ENCODE measurements around the gene TBC1D22A. TPM values are rescaled to one million over a fixed set of nuclear protein-coding genes. Genes with fewer than 3 reads are reported as not detected.

TBC1D22A gene
- total RNA-seq, 1 donor from 2014 or later: 41.0 TPM

DNA sequence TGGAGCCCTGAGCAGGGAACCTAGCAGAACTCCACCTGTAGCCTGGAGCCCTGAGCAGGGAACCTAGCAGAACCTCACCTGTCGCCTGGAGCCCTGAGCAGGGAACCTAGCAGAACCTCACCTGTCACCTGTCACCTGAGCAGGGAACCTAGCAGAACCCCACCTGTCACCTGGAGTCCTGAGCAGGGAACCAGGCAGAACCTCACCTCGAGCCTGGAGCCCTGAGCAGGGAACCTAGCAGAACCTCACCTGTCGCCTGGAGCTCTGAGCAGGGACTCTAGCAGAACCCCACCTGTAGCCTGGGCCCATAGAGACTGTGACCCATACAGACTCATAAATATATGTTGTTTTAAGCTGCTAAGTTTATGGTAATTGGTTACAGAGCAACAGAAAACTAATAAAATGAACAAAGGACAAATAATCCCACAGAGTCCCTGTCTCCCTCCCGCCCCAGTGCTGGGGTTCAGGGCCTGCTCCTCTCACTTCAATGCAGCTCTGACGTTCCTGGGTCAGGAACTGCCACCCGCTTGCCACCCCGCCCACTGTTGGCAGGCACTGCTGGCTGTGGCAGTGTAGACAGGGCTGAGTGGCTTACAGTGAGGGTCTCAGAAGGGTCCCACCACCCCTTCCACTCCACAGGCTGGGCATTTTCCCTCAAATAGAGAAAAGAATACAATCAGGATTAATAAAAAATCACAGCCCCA is 259.1 kb downstream of the TBC1D22A start:
- H3K9me3 Mint-ChIP-seq: peaks cover 14% of the 10 kb centered on the region
- H3K4me1 Mint-ChIP-seq: peaks cover 14% of the 10 kb centered on the region
- no peaks in the 10 kb centered on the region for H3K27me3 Mint-ChIP-seq
- H3K36me3 Mint-ChIP-seq (ENCODE audit: low read depth): peaks cover 36% of the 10 kb centered on the region
- no peak overlapping the region for H3K27ac Mint-ChIP-seq
- intact Hi-C loops (cut with micrococcal nuclease): no loop called here
- DNase-seq: no peak
- H3K4me3 Mint-ChIP-seq: no peak overlapping the region

DNA sequence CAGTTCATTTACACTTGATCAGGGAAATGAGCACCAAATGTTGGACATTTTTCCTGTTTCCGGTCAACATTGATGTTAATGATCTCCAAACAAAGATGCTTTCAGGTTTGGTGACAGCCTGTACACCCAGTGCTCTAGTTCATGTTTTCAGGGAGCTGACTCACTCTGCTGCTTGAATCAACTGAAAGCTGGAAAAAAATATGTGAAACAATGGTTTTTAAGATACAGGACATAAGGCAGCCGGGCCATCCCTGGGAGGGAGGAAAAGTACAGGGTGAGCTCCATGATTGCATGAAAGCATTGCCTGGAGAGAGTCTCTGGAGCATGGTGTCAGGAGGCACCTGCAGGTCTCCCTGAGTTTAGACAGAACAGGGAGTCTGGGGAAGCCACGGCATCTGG is 259.6 kb downstream of the TBC1D22A start:
- H3K4me3 Mint-ChIP-seq: no peak overlapping the region
- DNase-seq: no peak
- H3K27me3 Mint-ChIP-seq: no peaks in the 10 kb centered on the region
- H3K4me1 Mint-ChIP-seq: peaks cover 14% of the 10 kb centered on the region
- intact Hi-C loops (cut with micrococcal nuclease): no loop called here
- H3K27ac Mint-ChIP-seq: no peak overlapping the region
- peaks cover 14% of the 10 kb centered on the region for H3K9me3 Mint-ChIP-seq
- peaks cover 34% of the 10 kb centered on the region for H3K36me3 Mint-ChIP-seq (ENCODE audit: low read depth)

- no peak overlapping the region for H3K4me3 Mint-ChIP-seq
- H3K27me3 Mint-ChIP-seq: no peaks in the 10 kb centered on the region
- peaks cover 33% of the 10 kb centered on the region for H3K36me3 Mint-ChIP-seq (ENCODE audit: low read depth)
- no peak overlapping the region for H3K27ac Mint-ChIP-seq
- peaks cover 14% of the 10 kb centered on the region for H3K4me1 Mint-ChIP-seq
- DNase-seq: no peak
- intact Hi-C loops (cut with micrococcal nuclease): no loop called here
- peaks cover 14% of the 10 kb centered on the region for H3K9me3 Mint-ChIP-seq
These were observed 260.0 kb downstream of the TBC1D22A start for GRCh38 chr22:47022475-47022874.

DNA sequence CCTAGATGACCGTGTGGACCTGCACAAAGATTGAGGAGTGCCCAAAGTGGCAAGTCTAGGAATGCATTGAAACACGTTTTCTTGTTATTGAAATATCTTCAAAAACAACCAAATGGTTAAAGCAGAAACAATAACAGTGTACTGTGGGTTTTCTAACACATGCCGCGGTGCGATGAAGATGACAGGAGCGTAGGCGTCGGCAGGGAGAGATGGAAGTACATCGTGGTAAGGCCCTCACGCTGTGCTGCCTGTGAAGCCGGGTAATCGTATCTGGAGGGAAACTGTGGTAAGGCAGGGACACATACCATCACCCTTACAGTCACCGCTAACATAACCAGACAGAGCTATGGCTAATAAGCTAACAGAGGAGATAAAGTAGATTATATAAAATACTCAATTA is 261.4 kb downstream of the TBC1D22A start:
- Mint-ChIP-seq H3K36me3 (ENCODE audit: low read depth) (peaks cover 29% of the 10 kb centered on the region), H3K4me1 (peaks cover 14% of the 10 kb centered on the region), H3K27me3 (no peaks in the 10 kb centered on the region), H3K4me3 (no peak overlapping the region), H3K9me3 (peaks cover 14% of the 10 kb centered on the region), H3K27ac (no peak overlapping the region)
- no peak for DNase-seq
- intact Hi-C loops (cut with micrococcal nuclease): no loop called here

DNA sequence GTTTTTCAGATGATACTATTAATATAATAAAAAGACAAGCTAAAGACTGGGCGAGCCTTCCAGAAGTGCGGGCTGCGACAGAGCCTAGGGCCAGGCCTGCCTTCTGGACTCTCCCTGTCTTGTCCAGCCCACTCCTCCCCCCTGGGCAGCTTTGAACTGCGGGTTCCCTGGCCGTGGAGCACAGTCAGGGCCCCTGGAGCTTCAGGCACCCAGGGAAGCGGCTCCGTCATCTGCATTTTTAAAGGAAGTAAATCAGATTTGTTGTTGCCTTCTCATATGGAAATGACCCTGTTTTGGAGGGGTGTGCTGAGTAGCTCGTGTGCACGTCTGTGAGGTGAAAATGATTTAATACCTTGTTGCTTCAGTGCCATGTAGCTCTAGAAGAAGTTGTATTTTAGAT is 265.3 kb downstream of the TBC1D22A start:
- DNase-seq: no peak
- Mint-ChIP-seq H3K36me3 (ENCODE audit: low read depth) (peaks cover 3% of the 10 kb centered on the region), H3K9me3 (no peaks in the 10 kb centered on the region), H3K27ac (no peak overlapping the region), H3K4me1 (no peaks in the 10 kb centered on the region), H3K27me3 (no peaks in the 10 kb centered on the region), H3K4me3 (no peak overlapping the region)
- intact Hi-C loops (cut with micrococcal nuclease): no loop called here

GRCh38 chr22:47029244-47030074 is 267.0 kb downstream of the TBC1D22A start:
- no peak overlapping the region for H3K4me3 Mint-ChIP-seq
- no peak for DNase-seq
- H3K4me1 Mint-ChIP-seq: no peaks in the 10 kb centered on the region
- no peaks in the 10 kb centered on the region for H3K36me3 Mint-ChIP-seq (ENCODE audit: low read depth)
- intact Hi-C loops (cut with micrococcal nuclease): no loop called here
- H3K9me3 Mint-ChIP-seq: no peaks in the 10 kb centered on the region
- H3K27me3 Mint-ChIP-seq: no peaks in the 10 kb centered on the region
- no peak overlapping the region for H3K27ac Mint-ChIP-seq

DNA sequence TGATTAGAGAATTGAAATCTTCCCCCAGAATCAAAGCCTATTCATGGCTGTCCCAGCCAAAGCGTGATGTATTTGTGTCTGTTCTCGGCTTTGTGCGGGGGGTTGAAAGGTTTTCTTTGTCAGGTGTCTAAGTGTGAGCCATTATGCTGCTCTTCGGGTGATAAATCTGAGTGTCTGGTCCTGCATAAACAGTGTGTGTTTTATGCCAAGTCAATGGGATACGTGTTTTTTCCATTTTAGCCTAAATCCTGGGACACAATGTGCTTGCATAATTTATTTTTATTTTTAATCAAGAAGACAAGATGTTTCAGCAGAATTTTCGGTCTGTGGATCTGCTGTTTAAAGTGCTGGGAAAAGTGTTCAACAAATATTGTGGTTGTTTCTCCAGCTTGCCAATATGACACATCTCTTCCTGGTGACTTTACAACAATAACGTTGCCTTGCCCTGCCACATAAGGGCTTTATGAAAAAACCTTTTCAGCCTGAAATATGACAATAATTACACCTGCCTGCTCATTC is 267.8 kb downstream of the TBC1D22A start:
- Mint-ChIP-seq H3K27ac (no peak overlapping the region), H3K4me1 (no peaks in the 10 kb centered on the region), H3K36me3 (ENCODE audit: low read depth) (no peaks in the 10 kb centered on the region), H3K9me3 (no peaks in the 10 kb centered on the region), H3K4me3 (no peak overlapping the region), H3K27me3 (no peaks in the 10 kb centered on the region)
- intact Hi-C loops (cut with micrococcal nuclease): no loop called here
- no peak for DNase-seq

- DNase-seq: no peak
- Mint-ChIP-seq H3K4me1 (no peaks in the 10 kb centered on the region), H3K9me3 (no peaks in the 10 kb centered on the region), H3K36me3 (ENCODE audit: low read depth) (no peaks in the 10 kb centered on the region), H3K27me3 (no peaks in the 10 kb centered on the region), H3K4me3 (no peak overlapping the region), H3K27ac (no peak overlapping the region)
- intact Hi-C loops (cut with micrococcal nuclease): no loop called here
These were observed 268.6 kb downstream of the TBC1D22A start for GRCh38 chr22:47030881-47031627.

GRCh38 chr22:47031628-47031915 is 269.1 kb downstream of the TBC1D22A start:
- Mint-ChIP-seq H3K9me3 (no peaks in the 10 kb centered on the region), H3K36me3 (ENCODE audit: low read depth) (no peaks in the 10 kb centered on the region), H3K4me3 (no peak overlapping the region), H3K4me1 (no peaks in the 10 kb centered on the region), H3K27me3 (no peaks in the 10 kb centered on the region), H3K27ac (no peak overlapping the region)
- DNase-seq: no peak
- intact Hi-C loops (cut with micrococcal nuclease): no loop called here

GRCh38 chr22:47032091-47032943 is 269.9 kb downstream of the TBC1D22A start:
- Mint-ChIP-seq H3K9me3 (no peaks in the 10 kb centered on the region), H3K27me3 (no peaks in the 10 kb centered on the region), H3K4me1 (no peaks in the 10 kb centered on the region), H3K27ac (no peak overlapping the region), H3K36me3 (ENCODE audit: low read depth) (no peaks in the 10 kb centered on the region), H3K4me3 (no peak overlapping the region)
- intact Hi-C loops (cut with micrococcal nuclease): no loop called here
- DNase-seq: no peak

DNA sequence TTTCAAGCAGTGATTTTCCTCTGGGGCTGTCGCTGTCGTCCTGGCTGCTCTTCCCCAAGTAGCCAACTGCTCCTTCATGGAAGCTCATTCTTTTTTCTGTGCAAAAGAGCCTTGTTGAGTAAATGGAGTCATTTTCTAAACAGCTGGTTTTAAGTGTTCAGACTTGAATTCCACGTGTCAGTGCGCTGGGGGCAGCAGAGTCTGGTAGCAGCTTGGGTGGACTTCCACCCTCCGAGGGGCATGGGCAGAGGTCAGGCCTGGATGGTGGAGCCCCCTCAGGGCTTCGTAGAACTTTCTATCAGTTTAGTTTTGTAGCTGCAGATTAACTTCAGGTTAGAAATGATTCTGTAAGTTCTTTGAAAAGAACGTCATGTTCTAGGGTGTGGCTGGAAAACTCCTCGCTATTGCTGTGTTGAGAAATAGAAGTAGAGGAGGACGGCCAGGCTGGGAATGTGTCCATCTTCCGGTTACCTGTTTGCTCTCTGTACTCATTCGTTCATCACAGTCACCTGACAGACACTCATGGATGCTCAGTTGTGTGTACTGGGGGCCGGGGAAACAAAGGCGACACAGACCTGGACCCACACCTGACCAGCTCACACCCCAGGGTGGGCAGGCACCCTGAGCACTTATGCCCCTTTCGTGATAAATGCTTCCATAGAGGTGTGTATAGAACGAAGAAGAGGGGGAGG is 270.7 kb downstream of the TBC1D22A start:
- no peak for DNase-seq
- intact Hi-C loops (cut with micrococcal nuclease): no loop called here
- Mint-ChIP-seq H3K4me3 (no peak overlapping the region), H3K27me3 (no peaks in the 10 kb centered on the region), H3K36me3 (ENCODE audit: low read depth) (no peaks in the 10 kb centered on the region), H3K27ac (no peak overlapping the region), H3K9me3 (no peaks in the 10 kb centered on the region), H3K4me1 (no peaks in the 10 kb centered on the region)

- no peaks in the 10 kb centered on the region for H3K9me3 Mint-ChIP-seq
These were observed 271.2 kb downstream of the TBC1D22A start for GRCh38 chr22:47033648-47034000.

More at GRCh38 chr22:47033648-47034000, 271.2 kb downstream of the TBC1D22A start:
- no peak overlapping the region for H3K27ac Mint-ChIP-seq
- H3K4me3 Mint-ChIP-seq: no peak overlapping the region
- no peaks in the 10 kb centered on the region for H3K27me3 Mint-ChIP-seq
- DNase-seq: no peak
- peaks cover 2% of the 10 kb centered on the region for H3K36me3 Mint-ChIP-seq (ENCODE audit: low read depth)
- no peaks in the 10 kb centered on the region for H3K4me1 Mint-ChIP-seq
- intact Hi-C loops (cut with micrococcal nuclease): no loop called here

Measured in activated CD4-positive, alpha-beta T cell treated with anti-CD3 and anti-CD28 coated beads, Interleukin-2, amount 10 ng/mL, durations not matched to agents 24 days and 14 days (primary cell).